SKM-1 treated with dmso at 0.1 percent for 144 hours (cell line): ENCODE data around the gene CDK18.

Source experiments
- DNase-seq: peaks from one replicate; lab custom pipeline; 2025; ENCODE audit not compliant: unreplicated experiment; lab: John Stamatoyannopoulos, UW

The CDK18 gene

DNA sequence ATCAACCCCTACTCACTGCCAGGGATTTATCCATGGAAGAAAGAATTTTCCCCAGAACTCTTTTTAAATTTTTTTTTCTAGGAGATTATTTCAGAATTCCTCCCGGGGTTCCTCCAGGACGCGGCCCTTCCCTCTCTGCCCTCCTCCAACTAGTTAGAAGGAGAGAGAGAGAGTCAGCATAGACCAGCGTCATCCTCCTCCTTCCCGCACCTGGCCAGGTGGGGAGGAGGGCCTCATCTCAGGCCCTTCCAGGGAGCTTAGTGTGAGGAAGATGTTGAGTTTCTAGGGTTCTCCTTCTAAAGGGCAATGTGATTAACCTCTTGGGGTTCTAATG is 63.6 kb downstream of the CDK18 start:
- no peak for DNase-seq

DNA sequence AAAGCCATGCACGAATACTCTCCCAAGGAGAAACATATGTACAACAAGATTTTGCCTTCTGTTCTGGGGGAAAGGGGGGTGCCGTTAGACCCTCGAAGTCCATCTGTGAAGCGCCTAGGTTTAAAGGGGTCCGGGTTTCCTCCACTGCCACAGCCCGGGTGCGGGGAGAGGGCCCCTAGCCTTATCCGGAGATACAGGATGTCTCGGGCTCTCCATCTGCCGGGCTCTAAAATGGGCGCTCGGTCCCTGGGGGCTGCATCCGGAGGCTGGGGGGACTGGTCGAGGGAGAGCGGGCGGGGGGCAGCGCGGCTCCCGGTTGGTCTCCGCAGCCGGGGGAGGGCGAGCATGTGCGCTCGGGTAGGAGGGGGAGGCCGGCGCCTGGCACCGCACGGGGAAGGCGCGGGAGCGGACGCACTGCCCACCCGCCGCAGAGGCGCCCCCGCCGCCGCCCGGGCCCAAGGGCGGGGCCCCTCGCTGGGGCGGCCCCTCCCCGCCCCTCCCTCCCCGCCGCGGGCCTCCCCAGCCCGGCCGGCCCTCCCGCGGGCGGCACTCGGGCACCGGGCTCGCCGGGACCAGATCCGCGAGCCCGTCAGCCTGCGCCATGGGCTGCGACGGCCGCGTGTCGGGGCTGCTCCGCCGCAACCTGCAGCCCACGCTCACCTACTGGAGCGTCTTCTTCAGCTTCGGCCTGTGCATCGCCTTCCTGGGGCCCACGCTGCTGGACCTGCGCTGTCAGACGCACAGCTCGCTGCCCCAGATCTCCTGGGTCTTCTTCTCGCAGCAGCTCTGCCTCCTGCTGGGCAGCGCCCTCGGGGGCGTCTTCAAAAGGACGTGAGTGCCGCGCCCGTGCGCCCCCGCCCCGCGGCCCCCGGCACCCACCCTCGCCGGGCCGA is 64.2 kb downstream of the CDK18 start:
- no peak for DNase-seq

DNA sequence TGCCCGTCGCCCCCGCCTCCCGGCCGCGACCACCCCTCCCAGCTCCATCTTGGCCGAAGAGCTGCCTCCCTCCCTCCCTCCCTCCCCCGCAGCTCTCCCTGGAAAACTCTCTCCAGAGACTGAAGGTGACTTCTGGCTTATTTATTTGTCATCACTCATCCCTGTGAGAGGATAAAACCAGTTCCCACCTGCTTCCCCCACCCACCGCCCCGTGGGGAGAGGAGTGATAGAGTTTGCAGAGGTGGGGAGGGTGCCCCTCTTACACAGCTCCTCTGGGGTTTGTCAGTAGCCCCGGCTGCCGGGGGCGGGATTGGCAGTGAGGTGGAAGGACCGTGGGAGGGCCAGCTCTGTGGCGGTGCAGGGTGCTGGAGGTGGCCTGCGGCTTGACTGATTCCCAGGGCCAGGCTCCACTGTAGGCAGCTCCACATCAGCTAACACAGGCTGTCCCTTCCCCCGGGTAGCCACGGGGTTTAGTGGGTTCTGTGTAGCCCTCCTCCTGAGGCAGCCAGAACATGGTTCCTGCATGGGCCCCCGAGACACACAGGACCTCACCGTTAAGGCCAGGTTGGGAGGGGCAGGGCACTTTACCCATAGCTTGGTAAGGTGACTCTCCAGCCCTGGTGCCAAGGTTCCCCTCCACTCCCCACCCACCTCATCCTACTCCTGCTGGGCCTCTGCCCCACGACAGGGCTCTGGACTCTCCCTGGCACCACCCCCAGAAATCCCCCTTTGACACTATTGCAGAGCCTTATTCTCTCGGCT is 65.1 kb downstream of the CDK18 start:
- no peak for DNase-seq

DNA sequence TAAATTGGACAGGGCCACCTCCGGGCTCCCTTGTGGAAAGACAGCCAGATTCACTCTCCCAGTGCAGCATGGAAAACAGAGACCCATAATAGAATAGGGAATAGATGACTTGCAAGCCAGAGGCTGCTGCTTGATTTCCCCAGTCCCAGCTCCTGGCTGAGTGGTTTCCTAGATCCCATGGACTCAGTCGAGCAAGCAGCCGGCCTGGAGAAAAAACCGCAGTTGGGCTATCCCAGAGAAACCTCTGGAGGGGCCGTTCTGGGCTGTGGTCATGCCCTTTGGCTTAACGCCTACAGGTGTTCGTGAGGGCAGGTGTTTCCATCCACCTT is 65.7 kb downstream of the CDK18 start:
- no peak for DNase-seq

- no peak for DNase-seq
Measured at GRCh38 chr1:205570796-205571537, 66.5 kb downstream of the CDK18 start.

GRCh38 chr1:205571747-205572146 is 67.3 kb downstream of the CDK18 start:
- DNase-seq = no peak

DNA sequence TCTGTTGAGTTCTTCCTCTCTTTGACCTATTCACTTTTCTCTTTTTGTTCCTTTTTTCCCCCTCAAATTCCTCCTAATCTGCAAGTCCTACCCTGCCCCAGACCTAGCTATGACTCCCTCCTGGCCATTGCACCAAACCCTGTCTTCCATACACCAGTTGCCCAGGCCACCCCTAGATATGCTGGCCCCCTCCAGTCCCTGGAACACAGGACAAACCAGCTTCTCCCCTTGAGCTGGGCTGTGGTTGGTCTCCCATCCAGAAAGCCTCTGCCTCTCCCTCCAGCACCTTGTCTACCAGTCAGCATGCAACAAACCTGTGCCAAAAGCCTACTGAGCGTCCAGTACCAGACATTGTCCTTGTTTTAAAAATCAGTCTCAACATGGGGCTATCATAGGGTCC is 68.0 kb downstream of the CDK18 start:
- DNase-seq = no peak

- DNase-seq = no peak
Measured at GRCh38 chr1:205575294-205575885, 70.9 kb downstream of the CDK18 start.

DNA sequence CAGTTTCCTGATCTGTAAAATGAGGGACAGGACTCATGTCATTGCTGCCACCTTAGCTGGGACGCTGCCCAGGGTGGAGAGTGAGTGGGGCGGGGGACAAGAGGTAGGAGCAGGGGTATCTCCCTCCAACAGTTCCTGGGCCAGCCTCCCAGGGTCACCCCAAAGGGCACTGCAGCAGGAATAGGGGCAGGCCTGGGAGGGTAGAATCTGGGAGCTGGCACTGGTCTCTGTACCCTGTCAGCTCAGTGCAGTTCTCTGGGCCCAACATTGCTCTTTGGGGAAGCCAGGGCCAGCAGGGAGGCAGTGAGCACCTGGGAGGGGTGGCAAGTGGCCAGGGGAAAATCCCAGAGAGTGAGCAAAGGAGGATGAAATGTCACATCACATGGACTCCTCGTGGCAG is 71.5 kb downstream of the CDK18 start:
- no peak for DNase-seq

- no peak for DNase-seq
Measured at GRCh38 chr1:205576805-205577761, 72.6 kb downstream of the CDK18 start.

DNA sequence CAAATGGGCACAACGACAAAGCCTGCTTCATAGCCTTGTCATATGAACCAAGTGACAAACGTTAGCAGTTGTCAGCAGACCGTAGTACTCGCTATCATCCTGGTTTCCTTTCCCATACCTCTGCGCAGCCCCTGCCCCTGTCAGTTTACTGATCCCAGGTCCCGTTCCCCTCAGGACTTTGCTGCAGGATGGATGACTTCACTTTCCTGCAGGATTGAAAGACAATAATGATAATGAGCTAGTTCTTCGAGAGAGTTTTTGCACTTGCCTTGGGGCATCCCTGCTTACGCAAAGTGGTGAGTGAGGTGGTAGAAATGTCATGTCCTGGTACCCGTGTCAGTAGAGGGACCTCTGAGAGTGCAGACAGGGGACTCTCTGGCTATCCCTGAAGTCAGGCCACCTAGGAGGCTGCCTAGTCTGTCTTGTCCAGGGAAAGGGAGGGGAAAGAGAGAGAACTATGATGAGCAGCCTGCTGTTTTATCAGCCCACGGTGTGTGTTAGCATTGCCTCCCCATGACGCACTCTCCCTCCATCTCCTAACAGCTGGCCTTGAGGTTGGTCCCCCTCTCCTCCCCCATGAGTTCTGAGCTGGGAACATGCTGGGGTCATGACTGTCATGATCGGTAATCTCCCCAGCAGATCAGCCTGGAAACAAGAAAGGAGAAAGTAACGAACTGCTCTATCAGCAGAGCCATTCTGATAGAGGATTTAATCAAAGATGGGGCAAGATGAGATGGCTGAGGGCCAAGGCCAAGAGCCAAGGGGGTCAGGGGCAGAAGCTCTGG is 73.6 kb downstream of the CDK18 start:
- DNase-seq = no peak

DNA sequence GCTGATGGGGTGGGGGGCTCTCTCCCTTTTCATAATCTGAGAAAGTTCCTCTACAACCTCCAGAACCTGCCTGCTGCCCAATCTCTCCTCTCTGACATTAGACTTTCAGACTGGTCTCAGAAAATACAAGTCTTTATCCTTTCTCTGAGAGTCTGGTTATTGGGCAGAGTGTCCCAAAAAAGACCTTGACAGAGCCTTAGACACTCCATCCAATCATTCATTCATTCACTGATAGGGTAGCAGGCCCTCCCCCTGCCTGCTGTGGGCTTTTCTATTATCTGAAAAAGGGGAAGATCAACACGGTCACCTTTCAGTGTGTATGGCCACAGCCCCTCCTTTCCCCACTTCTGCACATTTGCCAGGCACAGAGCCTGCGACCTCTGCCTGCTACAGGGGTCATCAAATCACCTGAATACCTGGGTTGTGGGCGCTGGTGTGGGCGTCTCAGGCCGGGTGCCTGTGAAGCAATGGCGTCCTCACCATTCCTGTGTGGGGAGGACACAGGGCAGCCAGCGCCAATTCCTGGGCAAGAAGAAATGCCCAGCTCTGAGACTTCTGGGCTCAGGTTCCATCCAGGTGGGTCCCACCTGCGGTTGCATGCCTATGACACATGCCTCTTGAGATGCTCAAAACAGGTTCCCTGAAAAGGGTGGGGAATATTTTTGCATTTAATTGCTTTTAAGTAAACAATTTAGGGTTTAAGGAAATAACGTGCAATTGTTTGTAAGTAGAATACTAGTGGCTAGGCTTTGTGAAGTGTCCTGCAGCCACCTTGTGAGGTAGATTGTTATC is 74.5 kb downstream of the CDK18 start:
- no peak for DNase-seq

- DNase-seq = no peak
Measured at GRCh38 chr1:205579711-205580110, 75.2 kb downstream of the CDK18 start.

DNA sequence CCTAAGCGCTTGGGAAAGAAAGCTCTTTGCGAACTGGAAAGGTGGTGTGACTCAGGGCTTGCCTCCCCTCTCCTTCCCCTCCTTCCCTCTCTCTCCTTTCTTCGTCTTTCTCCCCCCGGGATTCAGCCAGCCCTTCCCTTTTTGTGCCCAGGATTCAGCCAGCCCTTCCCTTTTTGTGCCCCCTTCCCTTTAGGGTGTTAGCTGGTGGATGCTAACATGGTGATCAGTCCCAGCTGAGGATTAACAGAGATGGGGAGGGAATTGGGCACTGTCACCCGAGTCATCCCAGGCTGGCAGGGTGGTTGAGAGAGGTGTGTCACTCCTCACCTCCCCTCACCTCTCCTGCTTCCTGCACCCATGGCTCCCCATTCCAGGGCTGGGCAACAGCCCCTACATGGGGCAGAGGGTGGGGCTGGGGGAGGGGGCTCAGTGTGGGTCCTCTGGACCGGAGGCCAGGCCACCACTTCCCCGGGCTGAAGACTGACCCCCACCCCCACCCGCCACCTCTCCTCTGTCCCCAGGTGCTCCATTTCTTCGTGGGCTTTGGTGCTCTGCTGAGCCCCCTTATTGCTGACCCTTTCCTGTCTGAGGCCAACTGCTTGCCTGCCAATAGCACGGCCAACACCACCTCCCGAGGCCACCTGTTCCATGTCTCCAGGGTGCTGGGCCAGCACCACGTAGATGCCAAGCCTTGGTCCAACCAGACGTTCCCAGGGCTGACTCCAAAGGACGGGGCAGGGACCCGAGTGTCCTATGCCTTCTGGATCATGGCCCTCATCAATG is 75.9 kb downstream of the CDK18 start:
- no peak for DNase-seq

DNA sequence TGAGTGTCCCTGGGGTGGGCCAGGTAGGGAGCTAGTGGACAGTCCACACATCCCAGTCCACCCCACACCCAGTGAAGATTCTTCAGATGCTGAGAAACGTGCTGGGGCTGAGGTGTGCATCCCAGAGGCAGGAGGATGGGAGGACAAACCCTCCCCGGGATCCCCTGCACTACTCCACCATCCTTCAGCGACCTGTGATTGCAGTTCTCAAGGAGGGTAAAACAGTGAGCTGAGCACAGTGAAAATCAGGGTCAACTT is 76.4 kb downstream of the CDK18 start:
- no peak for DNase-seq

DNA sequence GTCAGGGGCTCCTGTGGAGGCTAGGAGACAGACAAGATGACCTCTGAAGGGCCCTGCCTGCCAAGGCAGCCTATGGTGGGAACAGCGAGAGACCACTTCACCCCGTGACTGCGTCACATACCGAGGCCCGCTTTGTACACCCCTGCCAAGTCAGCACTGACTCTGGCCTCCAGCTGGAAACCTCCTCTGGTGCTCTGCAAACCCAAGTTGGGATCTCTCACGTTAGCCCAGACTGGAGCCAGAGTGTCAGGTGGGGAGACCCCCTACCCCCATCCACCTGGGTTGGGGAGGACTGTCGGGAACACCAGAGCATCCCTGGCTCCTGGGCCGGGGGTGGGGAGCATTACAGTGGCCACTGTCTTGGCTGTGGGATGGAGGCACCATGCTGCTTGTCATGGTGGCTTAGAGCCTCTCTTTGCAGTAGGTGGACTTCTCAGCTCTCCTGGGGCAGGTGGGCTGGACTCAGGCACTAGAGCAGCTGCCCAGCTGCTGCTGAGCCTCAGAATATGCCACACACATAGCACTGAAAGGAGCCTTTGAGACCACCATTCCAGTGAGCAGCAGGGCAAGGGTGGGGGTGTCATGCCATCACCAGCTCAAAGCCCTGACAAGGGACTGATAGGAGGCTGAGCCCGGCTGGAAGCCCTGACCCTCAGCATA is 77.0 kb downstream of the CDK18 start:
- no peak for DNase-seq

DNA sequence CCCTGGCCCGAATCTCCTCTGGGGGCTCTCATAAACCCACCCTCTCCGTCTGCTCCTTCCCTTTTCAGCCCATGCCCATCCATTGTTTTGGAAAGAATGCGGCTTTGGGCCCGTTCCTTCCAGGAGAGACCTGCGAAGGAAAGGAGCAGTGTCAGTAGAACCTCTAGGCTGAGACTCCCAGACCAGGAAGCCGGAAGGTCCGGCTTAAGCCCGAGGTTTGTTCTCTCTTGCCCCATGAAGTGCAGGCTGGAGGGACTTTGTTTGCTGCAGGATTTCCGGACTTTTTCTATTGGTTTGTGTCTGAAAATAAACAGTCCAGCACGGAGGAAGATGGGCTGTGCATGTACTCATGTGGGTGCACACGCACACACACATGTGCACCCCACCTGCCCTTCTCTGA is 77.6 kb downstream of the CDK18 start:
- no peak for DNase-seq
